Measurements from ENCODE around the gene ABHD17C.
"Not testable (repeated sequence)": the region's sequence is repeated elsewhere in the genome, so short reads cannot be mapped to it uniquely, and the experiment has no call there.

The ABHD17C gene

DNA sequence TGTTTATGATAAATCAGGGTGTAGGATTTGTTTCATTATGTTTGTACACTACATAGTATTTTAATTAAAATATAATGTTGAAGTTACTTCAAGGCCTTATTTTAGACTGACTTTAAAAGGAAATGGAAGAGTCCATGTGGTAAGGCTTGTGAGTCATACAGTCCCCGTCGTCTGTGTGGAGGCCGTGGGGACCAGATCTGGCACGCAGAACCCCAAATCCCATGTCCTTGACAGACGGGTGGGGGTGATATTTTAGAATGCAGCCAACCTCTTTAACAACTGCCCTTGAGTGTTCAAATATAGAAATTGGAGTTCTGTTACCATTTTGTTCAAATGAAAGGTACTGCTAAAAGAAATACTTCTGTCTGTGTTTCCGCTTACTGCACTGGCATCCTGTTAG is 35.8 kb downstream of the ABHD17C start:
- no peak for DNase-seq (ENCODE audit: low spot score)

- DNase-seq (ENCODE audit: low spot score): no peak
These were observed 37.1 kb downstream of the ABHD17C start for GRCh38 chr15:80732167-80732566.

DNA sequence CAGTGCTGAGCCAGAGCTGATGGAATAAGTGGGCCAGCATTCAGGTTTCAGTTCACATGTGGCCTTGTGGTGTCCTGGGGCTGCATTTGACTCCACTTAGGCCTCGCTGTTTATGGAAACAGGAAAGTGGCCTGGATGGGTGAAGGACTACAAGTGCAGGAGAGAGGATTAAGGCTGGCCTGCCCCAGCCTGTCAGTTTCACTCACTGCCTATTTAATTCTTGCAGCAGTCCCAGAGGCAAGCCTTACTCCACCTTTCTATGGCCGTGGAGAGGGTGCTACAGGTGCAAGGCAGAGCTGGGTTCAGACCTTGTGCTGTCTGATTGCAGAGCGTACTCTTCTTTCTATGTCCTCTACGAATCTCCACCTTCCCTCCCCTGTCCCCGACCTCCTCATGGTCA is 37.7 kb downstream of the ABHD17C start:
- no peak for DNase-seq (ENCODE audit: low spot score)

GRCh38 chr15:80733460-80733859 is 38.4 kb downstream of the ABHD17C start:
- DNase-seq (ENCODE audit: low spot score): no peak

DNA sequence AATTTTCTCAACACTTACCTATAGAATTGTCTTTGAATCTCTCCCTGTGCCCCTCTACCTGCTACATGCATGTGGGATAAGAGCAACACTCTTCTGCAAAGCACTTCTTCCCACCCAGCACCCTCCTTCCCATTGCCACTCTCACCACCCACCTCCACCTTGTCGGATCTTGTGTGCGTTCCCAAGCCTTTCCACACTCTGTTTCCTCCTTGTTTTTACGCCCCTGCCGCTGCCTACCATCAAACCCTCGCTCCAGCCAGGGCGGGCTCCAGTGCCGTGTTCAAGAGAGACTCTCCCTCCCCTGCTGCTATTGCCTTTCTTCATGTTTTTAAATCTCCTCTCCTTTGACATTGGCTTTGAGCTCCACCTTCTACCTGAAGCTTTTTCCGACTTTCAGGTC is 40.2 kb downstream of the ABHD17C start:
- DNase-seq (ENCODE audit: low spot score): no peak

DNA sequence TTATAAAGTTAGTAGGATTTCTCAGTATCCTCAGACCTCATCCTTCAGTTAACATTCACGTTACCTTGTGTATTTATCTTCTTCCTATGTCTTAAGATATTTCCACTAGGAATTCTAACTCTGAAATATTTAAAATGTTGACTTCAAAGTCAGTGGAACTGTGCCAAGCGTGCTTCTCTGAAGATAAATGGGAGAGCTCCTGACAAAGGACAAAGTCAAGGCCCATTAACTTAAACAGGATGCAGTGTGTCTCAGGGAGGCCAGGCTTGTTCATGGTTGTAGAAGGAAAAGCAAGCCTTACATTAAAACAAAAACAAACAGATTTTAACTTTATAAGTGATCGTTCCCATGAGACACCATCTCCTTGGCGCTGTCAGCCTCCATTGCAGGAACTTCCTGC is 41.5 kb downstream of the ABHD17C start:
- no peak for DNase-seq (ENCODE audit: low spot score)

GRCh38 chr15:80739919-80740318 is 44.8 kb downstream of the ABHD17C start:
- no peak for DNase-seq (ENCODE audit: low spot score)

GRCh38 chr15:80742081-80742480 is 47.0 kb downstream of the ABHD17C start:
- no peak for DNase-seq (ENCODE audit: low spot score)

DNA sequence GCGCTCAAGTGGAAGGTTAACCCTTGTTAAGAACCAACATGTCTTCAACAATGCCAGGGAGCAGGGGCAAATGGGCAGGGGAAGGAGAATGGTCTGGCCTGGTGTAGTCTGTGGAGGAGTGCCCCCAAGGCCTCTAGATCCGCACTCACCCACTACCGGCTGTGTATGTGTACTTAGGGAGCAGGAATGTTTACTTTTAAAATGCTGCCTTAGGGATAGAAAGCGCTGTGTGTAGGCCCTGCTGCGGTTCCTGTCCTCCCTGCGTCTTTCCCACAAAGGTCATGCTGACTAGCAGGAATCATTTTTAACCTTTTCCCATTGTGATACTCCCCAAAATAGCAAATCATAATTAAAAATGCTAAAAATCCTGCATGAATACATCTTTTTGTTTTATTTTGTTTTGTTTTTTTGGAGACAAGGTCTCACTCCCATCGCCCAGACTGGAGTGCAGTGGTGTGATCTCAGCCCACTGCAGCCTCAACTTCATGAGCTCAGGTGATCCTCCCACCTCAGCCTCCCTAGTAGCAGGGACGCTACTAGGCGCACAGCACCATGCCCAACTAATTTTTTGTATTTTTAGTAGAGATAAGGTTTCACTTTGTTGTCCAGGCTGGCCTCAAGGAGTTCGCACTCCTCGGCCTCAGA is 48.2 kb downstream of the ABHD17C start:
- no peak for DNase-seq (ENCODE audit: low spot score)

GRCh38 chr15:80744415-80744814 is 49.3 kb downstream of the ABHD17C start:
- DNase-seq (ENCODE audit: low spot score): no peak

DNA sequence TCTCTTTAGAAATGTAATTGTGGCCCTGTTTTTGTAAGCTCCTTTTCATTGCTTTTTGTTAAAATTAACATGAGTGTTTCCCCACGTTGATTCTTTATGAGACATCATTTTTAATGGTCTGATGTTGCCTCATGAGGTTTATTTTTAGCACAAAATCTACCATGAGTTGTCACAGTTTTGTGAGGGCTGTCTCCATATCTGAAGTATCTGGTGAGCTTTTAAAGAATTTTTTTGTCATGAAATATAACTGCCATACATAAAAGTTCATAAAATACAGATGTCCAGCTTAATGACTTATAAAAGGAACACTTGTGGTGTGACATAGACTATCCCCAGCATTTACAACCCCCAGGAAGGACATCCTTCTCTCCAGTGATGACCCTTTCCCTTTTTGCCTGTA is 49.7 kb downstream of the ABHD17C start:
- DNase-seq (ENCODE audit: low spot score): no peak

GRCh38 chr15:80745888-80746287 is 50.8 kb downstream of the ABHD17C start:
- no peak for DNase-seq (ENCODE audit: low spot score)

DNA sequence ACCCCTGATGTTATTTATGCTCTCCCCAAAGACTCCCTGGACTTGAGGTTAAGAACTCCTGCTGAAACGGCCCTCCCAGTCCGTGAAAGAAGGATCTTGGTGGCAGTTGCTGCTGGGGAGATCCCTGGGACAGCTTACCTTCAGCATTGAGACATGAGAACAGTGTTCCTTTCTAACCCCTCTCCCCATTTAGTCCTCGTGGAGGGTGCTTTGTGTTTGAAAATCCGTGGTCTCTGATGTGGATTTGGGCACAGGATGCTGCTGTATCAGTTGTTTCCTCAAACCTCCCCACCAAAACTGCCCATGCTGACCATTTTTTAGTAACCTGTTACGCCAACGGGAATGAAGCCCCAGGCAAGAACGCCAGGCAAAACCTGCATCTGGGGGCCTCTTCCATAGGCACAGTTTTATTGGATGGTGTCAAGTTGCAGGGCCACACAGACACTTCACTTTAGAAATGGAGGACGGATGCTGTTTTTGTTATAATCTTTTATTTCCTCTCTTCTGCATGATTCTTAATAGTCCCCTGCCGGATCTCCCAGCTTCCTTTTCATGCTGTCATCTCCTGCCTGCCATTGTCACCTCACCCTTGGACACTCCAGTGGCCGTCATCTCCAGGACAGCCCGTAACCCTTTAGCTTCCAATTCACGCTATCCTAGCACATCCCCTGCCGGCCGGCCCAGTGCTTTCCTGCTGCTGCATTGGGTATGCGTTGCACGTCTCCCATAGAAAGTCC is 52.4 kb downstream of the ABHD17C start:
- no peak for DNase-seq (ENCODE audit: low spot score)

DNA sequence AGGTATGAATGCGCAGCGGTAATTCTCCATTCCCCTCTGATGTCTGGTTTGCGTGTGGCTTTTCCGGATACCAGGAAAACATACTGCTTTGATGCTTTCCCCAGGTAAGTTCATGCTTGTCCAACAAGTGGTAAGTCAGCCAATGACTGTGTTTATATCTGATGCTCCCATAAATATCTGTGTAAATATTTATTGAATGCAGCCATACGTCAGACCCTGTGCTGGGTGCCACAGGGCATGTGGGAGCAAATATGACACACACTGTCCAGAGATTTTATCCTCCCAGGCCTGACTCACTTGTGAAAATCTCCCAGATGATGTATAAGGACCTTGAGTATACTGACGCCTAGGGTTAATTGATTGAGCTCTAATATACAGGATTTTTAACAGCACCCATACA is 54.5 kb downstream of the ABHD17C start:
- no peak for DNase-seq (ENCODE audit: low spot score)

GRCh38 chr15:80750575-80750974 is 55.5 kb downstream of the ABHD17C start:
- no peak for DNase-seq (ENCODE audit: low spot score)

- DNase-seq (ENCODE audit: low spot score): no peak
These were observed 57.1 kb downstream of the ABHD17C start for GRCh38 chr15:80752204-80752603.

GRCh38 chr15:80753161-80753560 is 58.1 kb downstream of the ABHD17C start:
- no peak for DNase-seq (ENCODE audit: low spot score)

DNA sequence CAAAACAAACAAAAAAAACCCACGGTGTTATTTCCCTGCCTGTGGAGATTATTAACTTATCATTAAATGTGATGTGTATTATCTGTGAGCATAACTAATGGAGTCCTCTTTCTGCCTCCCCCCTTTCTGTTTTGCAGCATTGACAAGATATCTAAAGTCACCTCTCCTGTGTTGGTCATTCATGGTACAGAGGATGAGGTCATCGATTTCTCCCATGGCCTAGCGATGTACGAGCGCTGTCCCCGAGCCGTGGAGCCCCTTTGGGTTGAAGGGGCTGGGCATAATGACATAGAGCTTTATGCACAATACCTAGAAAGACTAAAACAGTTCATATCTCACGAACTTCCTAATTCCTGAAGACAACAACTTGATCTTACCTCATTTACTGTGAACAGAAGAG is 58.9 kb downstream of the ABHD17C start:
- no peak for DNase-seq (ENCODE audit: low spot score)

GRCh38 chr15:80755885-80756284 is 60.8 kb downstream of the ABHD17C start:
- no peak for DNase-seq (ENCODE audit: low spot score)

DNA sequence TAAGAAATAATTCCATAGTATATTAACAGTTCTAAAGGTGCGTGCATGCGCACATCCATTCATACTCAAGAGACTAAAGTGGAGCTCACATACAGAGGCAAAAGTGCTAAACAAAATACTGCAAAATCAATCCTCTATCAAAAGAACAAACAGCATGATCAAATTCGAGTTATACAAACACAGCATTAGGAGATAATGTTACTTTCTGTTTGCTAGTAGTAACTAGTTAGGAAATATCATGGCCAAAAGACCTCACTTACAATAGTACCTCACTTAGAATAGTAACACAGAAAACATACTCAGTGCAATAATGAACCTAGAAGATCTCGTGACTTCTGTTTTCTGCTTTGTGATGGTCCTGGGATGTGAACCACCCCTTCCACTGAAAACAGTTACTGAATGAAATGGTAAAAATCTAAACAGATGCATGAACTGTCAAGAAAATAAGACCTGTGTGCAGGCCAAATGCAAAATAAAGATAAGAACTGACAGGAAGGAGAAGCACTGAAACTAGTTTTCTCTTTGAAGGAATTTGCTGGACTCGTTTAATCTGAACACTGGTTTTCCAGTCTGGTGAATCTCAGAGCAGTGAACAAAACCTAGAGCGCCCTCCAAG is 63.1 kb downstream of the ABHD17C start:
- DNase-seq (ENCODE audit: low spot score): no peak

GRCh38 chr15:80760960-80761359 is 65.8 kb downstream of the ABHD17C start:
- no peak for DNase-seq (ENCODE audit: low spot score)

DNA sequence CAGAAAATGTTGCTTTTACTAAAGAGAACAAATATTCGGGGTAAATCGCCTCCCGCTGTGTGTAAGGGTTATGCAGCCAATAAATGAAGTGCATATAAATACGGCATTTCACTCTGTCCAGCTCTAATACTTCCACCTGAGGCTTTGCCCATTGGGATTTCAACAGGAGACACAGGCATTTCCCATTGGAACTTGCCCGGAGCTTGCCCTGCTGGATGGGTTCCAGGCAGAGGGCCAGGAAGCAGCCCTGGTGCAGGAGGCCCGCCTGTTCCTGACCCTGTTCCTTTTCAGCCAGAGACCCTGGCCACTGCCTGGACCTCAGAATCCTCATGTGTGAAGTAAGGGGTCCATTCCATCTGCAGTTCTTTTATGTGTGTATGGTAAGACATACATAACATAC is 66.6 kb downstream of the ABHD17C start:
- no peak for DNase-seq (ENCODE audit: low spot score)

DNA sequence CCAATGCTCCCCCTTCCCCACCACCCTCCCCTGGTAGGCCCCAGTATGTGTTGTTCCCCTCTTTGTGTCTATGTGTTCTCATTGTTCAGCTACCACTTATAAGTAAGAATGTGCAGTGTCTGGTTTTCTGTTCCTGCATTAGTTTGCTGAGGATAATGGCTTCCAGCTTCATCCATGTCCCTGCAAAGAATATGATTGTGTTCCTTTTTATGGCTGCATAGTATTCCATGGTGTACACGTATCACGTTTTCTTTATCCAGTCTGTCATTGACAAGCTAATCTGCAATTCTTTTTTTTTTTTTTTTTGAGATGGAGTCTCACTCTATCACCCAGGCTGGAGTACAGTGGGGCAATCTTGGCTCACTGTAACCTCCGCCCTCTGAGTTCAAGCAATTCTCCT is 68.1 kb downstream of the ABHD17C start:
- not testable (repeated sequence) for DNase-seq (ENCODE audit: low spot score)

- no peak for DNase-seq (ENCODE audit: low spot score)
These were observed 69.4 kb downstream of the ABHD17C start for GRCh38 chr15:80764535-80764934.

Data from LoVo (cell line).